ENCODE results near the gene CETN3.

The CETN3 gene

DNA sequence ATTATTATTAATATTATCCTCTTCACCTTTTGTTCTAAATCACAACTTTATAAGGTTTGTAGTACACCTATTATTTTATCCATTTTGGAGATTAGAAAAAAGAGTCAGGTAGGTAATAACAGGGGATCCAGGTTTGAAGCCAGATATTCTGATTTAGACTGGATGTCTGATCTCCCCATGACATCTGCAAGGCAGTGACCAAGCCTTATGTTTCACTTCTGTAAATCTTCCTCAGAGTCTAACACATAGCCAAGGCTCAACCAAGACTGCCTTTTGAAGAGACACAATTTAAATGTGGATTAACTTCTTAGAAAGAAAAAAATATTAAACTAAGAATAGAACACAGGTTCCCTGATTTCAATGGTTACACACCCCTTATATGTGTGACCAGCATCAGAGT, 44.2 kb downstream of the CETN3 start:
- no peaks in the 10 kb centered on the region for H3K4me1 ChIP-seq (ENCODE audit: control insufficient read depth, low read length)
- H3K4me3 ChIP-seq (ENCODE audit: low read length): no peak overlapping the region
- H3K9me3 ChIP-seq (ENCODE audit: control insufficient read depth, insufficient read depth, low read length): no peaks in the 10 kb centered on the region
- H3K36me3 ChIP-seq (ENCODE audit: control insufficient read depth, low read length): no peaks in the 10 kb centered on the region
- no peak overlapping the region for H3K4me2 ChIP-seq (ENCODE audit: low read length)
- no peak overlapping the region for H3K27ac ChIP-seq (ENCODE audit: low read depth, low read length)
- no peaks in the 10 kb centered on the region for H3F3A ChIP-seq (ENCODE audit: control insufficient read depth, insufficient read depth)
- H4K20me1 ChIP-seq (ENCODE audit: control insufficient read depth, insufficient read depth, low read depth, low read length): no peaks in the 10 kb centered on the region
- no peaks in the 10 kb centered on the region for H3K9me2 ChIP-seq (replicated peaks; ENCODE audit: control insufficient read depth, low read length)
- H3K27me3 ChIP-seq (ENCODE audit: control insufficient read depth, low read length): peaks cover 6% of the 10 kb centered on the region
- H3K79me2 ChIP-seq (ENCODE audit: control insufficient read depth, low read length): no peaks in the 10 kb centered on the region
- TF ChIP-seq CTCF (IDR thresholded peaks at IDR 0.05; ENCODE audit: low read depth, low read length, poor library complexity, severe bottlenecking) (no peak), EZH2phosphoT487 (IDR thresholded peaks at IDR 0.05; ENCODE audit: borderline replicate concordance, low read length) (no peak)

DNA sequence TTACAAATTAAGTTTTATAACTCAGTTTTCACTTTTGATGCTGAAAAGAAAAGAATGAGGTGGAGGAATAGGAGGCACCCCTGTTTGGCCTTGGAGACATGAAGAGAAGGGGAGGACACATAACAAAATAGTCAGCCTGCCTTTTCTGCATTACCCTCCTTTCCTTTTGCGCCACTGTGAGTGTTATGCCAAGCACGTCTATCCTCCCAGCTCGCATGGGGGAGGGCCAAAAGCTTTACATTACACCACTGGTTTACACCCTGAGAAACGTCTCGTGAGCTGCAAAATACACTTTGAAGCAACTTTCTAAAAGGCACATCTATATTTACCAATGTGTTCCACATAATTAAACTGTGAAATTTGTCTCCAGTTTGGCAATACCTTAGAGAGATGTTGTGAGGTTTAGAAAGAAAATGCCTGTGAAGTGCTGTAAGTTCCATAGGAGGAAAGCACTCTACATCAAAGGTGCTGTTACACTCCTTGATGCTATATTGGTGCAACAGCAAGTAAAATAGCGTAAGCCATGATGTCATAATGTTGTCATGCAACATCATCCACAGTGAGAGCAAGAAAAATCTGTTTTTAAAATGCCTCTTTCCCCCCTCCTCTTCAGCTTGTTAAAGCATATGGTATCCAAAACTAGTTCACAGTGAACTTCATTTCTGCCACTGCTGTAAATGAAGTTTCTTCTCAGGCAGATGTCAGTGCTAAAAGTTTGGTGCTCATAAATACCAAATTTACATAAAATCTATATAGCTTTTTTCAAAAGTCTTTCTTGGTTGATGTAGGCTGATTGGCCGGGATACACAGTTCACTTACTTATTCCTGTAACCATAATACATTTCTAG, 50.3 kb downstream of the CETN3 start:
- Histone ChIP-seq H3K9me3 (ENCODE audit: control insufficient read depth, insufficient read depth, low read length) (no peaks in the 10 kb centered on the region), H3K36me3 (ENCODE audit: control insufficient read depth, low read length) (no peaks in the 10 kb centered on the region), H3K4me3 (ENCODE audit: low read length) (no peak overlapping the region), H3K9me2 (replicated peaks; ENCODE audit: control insufficient read depth, low read length) (no peaks in the 10 kb centered on the region), H3K27me3 (ENCODE audit: control insufficient read depth, low read length) (no peaks in the 10 kb centered on the region), H3F3A (ENCODE audit: control insufficient read depth, insufficient read depth) (no peaks in the 10 kb centered on the region), H3K4me1 (ENCODE audit: control insufficient read depth, low read length) (no peaks in the 10 kb centered on the region), H3K4me2 (ENCODE audit: low read length) (no peak overlapping the region), H4K20me1 (ENCODE audit: control insufficient read depth, insufficient read depth, low read depth, low read length) (no peaks in the 10 kb centered on the region), H3K27ac (ENCODE audit: low read depth, low read length) (no peak overlapping the region), H3K79me2 (ENCODE audit: control insufficient read depth, low read length) (no peaks in the 10 kb centered on the region)
- TF ChIP-seq EZH2phosphoT487 (IDR thresholded peaks at IDR 0.05; ENCODE audit: borderline replicate concordance, low read length) (no peak), CTCF (IDR thresholded peaks at IDR 0.05; ENCODE audit: low read depth, low read length, poor library complexity, severe bottlenecking) (no peak)

DNA sequence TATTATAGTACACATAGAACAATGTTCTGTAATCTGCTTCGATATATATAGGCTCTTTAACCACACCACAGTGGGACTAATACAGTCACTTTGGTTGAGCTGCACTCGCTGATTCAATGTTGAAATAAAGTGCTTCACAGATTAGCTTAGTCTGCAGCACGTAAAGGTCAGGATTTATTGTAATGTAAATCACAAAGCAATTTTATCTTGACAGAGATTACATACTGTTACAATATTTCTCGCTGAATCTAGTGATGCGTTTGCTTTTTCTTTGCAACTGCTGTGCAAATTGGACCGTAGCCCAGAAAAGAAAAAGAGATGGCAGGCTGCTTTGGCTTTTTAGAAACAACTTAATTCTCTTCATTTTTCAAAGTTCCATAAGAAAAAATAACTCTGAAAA, 52.9 kb downstream of the CETN3 start:
- Histone ChIP-seq H3K9me3 (ENCODE audit: control insufficient read depth, insufficient read depth, low read length) (no peaks in the 10 kb centered on the region), H3K4me2 (ENCODE audit: low read length) (no peak overlapping the region), H3K9me2 (replicated peaks; ENCODE audit: control insufficient read depth, low read length) (no peaks in the 10 kb centered on the region), H3K27me3 (ENCODE audit: control insufficient read depth, low read length) (no peaks in the 10 kb centered on the region), H3F3A (ENCODE audit: control insufficient read depth, insufficient read depth) (no peaks in the 10 kb centered on the region), H3K4me3 (ENCODE audit: low read length) (no peak overlapping the region), H3K79me2 (ENCODE audit: control insufficient read depth, low read length) (no peaks in the 10 kb centered on the region), H4K20me1 (ENCODE audit: control insufficient read depth, insufficient read depth, low read depth, low read length) (no peaks in the 10 kb centered on the region), H3K27ac (ENCODE audit: low read depth, low read length) (no peak overlapping the region), H3K36me3 (ENCODE audit: control insufficient read depth, low read length) (no peaks in the 10 kb centered on the region), H3K4me1 (ENCODE audit: control insufficient read depth, low read length) (no peaks in the 10 kb centered on the region)
- TF ChIP-seq CTCF (IDR thresholded peaks at IDR 0.05; ENCODE audit: low read depth, low read length, poor library complexity, severe bottlenecking) (no peak), EZH2phosphoT487 (IDR thresholded peaks at IDR 0.05; ENCODE audit: borderline replicate concordance, low read length) (no peak)
